Spleen (tissue), 7 donors: Measurements from ENCODE around the gene TBC1D19.

ENCODE experiments used
- POLR2A ChIP-seq, 3 donors: fragments of 450-650 bp; IDR thresholded peaks; one replicate each; pipeline ENCODE4 v1.5.1; 2017; ENCODE audit warnings: antibody characterized with exemption in 3 of 3, mild to moderate bottlenecking in 1 of 3
- POLR2AphosphoS5 ChIP-seq, 3 donors: sonication (generic); formaldehyde crosslinking; IDR thresholded peaks; one replicate each; pipeline ENCODE4 v1.5.1; 2017; ENCODE audit warnings: antibody characterized with exemption in 3 of 3
- TF ChIP-seq, protein P1 (sequence below), 11 experiments: fragments of 200-600 bp in 7 of 11; fragments of 450-650 bp in 4 of 11; sonication (generic) in 4 of 11; IDR thresholded peaks in 8 of 11; conservative IDR thresholded peaks in 3 of 11; 1 replicate in 7 of 11; 2 replicates in 4 of 11; pipeline versions ENCODE4 v1.4.0 to v1.8.0; 2016 to 2021; ENCODE audit warnings: antibody characterized with exemption in 11 of 11, inconsistent platforms in 4 of 11, mild to moderate bottlenecking in 1 of 11
- donor health status: DM: no; HTN: no; CAD: no; lungs with moderate emphysema.
- donor health status: DM: no; HTN: no; CAD: no.
- donor health status: DM: no; HTN: no; CAD: no.

DNA sequence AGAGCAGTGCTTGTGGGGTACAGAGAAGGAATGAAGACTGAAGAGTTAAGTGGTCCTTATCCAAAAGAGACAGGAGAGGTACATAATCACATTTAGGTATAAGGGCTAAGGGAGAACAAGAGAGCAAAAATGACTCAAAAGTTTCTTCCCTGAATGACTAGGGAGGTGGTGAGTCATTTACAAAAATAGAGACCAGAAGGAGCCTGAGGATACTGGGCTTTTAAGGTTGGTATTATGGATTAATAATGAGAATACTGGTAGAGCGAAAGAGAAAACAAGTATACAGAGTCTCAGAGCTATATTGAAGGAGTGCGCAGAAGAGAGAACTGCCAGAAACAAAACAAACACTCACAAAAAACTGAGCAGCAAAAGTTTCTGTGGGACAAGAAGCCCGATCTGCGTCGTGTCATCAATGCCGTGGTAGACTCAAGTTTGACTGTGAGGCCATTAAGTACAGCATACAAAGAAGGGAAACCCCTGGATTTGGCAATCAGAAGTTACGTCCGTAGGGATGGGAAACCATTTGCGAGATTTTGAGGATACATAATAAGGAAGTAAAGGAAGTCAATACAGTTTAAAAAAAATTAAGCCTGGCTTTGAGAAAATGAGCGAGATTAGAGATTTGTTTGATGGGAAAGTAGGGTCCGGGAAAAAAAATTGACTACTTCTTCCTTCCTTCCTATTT is 147.6 kb downstream of the TBC1D19 start:
- TF ChIP-seq POLR2A (IDR thresholded peaks at IDR 0.05): no peak
- TF ChIP-seq, protein P1, sequence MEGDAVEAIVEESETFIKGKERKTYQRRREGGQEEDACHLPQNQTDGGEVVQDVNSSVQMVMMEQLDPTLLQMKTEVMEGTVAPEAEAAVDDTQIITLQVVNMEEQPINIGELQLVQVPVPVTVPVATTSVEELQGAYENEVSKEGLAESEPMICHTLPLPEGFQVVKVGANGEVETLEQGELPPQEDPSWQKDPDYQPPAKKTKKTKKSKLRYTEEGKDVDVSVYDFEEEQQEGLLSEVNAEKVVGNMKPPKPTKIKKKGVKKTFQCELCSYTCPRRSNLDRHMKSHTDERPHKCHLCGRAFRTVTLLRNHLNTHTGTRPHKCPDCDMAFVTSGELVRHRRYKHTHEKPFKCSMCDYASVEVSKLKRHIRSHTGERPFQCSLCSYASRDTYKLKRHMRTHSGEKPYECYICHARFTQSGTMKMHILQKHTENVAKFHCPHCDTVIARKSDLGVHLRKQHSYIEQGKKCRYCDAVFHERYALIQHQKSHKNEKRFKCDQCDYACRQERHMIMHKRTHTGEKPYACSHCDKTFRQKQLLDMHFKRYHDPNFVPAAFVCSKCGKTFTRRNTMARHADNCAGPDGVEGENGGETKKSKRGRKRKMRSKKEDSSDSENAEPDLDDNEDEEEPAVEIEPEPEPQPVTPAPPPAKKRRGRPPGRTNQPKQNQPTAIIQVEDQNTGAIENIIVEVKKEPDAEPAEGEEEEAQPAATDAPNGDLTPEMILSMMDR (IDR thresholded peaks at IDR 0.05 in 8 of 11, conservative IDR thresholded peaks at IDR 0.05 in 3 of 11): no peak
- TF ChIP-seq POLR2AphosphoS5 (IDR thresholded peaks at IDR 0.05): no peak
